HEK293 (cell line): ENCODE data around the gene CRTAC1.

ENCODE experiments used
- CTCF ChIA-PET: fragments of 350-600 bp; formaldehyde crosslinking; extraction: SDS; loops from one replicate; lab custom pipeline; 2021; ENCODE audit warnings: antibody characterized with exemption; lab: Yijun Ruan, JAX
- POLR2A ChIA-PET: fragments of 300-600 bp; formaldehyde crosslinking; extraction: SDS; loops from one replicate; lab custom pipeline; 2020; ENCODE audit warnings: antibody characterized with exemption, inconsistent platforms; lab: Yijun Ruan, JAX
- H3K27ac ChIP-seq: fragments of 200-500 bp; sonication (Bioruptor generic); 2 replicates; pipeline ENCODE4 v1.5.1; 2014; ENCODE audit warnings: low read depth, low read length, control low read depth, inconsistent platforms; ENCODE audit errors: extremely low read depth
- H3K36me3 ChIP-seq, 2 experiments: fragments of 200-500 bp in 1 of 2; sonication (Bioruptor generic) in 1 of 2; 1 replicate in 1 of 2; 2 replicates in 1 of 2; pipeline ENCODE4 v1.5.1; 2014 to 2017; ENCODE audit warnings: inconsistent platforms in 2 of 2, low read length in 2 of 2; ENCODE audit not compliant: control insufficient read depth in 2 of 2, insufficient read depth in 1 of 2
- H3K4me1 ChIP-seq: fragments of 200-500 bp; sonication (Bioruptor generic); 2 replicates; pipeline ENCODE4 v1.5.1; 2014; ENCODE audit warnings: mild to moderate bottlenecking, low read length, inconsistent platforms; ENCODE audit not compliant: control insufficient read depth, insufficient read depth
- H3K4me3 ChIP-seq: 2 replicates; pipeline ENCODE4 v1.5.1; 2011; ENCODE audit warnings: low read depth, mild to moderate bottlenecking, control low read depth, low read length, moderate library complexity
- H3K9me3 ChIP-seq: fragments of 200-500 bp; sonication (Bioruptor generic); 2 replicates; pipeline ENCODE4 v1.5.1; 2014; ENCODE audit warnings: low read depth, low read length, inconsistent platforms; ENCODE audit not compliant: control insufficient read depth, insufficient read depth
- EGR2 ChIP-seq: fragments of 450-650 bp; formaldehyde crosslinking; IDR thresholded peaks from 2 replicates; pipeline ENCODE4 v1.5.1; 2016; ENCODE audit warnings: low read depth, missing biosample characterization, missing genetic modification characterization
- GFI1B ChIP-seq: fragments of 450-650 bp; formaldehyde crosslinking; IDR thresholded peaks from 2 replicates; pipeline ENCODE4 v1.5.1; 2016; ENCODE audit warnings: missing biosample characterization, missing genetic modification characterization
- GLI2 ChIP-seq: fragments of 450-650 bp; formaldehyde crosslinking; IDR thresholded peaks from 2 replicates; pipeline ENCODE4; 2017; ENCODE audit warnings: missing biosample characterization, missing genetic modification characterization, low read depth, borderline replicate concordance
- OSR2 ChIP-seq: fragments of 450-650 bp; formaldehyde crosslinking; IDR thresholded peaks from 2 replicates; pipeline ENCODE4 v1.5.1; 2016; ENCODE audit warnings: missing biosample characterization, missing genetic modification characterization
- PRDM1 ChIP-seq: fragments of 450-650 bp; formaldehyde crosslinking; IDR thresholded peaks from 2 replicates; pipeline ENCODE4; 2016; ENCODE audit warnings: missing biosample characterization, missing genetic modification characterization
- ZNF184 ChIP-seq: fragments of 450-650 bp; IDR thresholded peaks from 2 replicates; pipeline ENCODE4 v1.5.1; 2018; ENCODE audit warnings: missing biosample characterization, mild to moderate bottlenecking, missing genetic modification characterization
- ZNF335 ChIP-seq: fragments of 450-650 bp; formaldehyde crosslinking; conservative IDR thresholded peaks from 2 replicates; pipeline ENCODE4 v1.5.1; 2016; ENCODE audit warnings: missing biosample characterization, missing genetic modification characterization
- ZNF48 ChIP-seq: fragments of 450-650 bp; formaldehyde crosslinking; IDR thresholded peaks from 2 replicates; pipeline ENCODE4 v1.5.1; 2016; ENCODE audit warnings: missing biosample characterization, missing genetic modification characterization
- ZNF530 ChIP-seq: fragments of 450-650 bp; formaldehyde crosslinking; IDR thresholded peaks from 2 replicates; pipeline ENCODE4 v1.5.1; 2016; ENCODE audit warnings: low read depth, missing biosample characterization, missing genetic modification characterization
- ZNF544 ChIP-seq: fragments of 450-650 bp; formaldehyde crosslinking; IDR thresholded peaks from 2 replicates; pipeline ENCODE4 v1.5.0; 2017; ENCODE audit warnings: missing biosample characterization, missing genetic modification characterization
- ZNF600 ChIP-seq: fragments of 450-650 bp; formaldehyde crosslinking; IDR thresholded peaks from 2 replicates; pipeline ENCODE4 v1.5.1; 2016; ENCODE audit warnings: missing biosample characterization, missing genetic modification characterization
- ZNF707 ChIP-seq: fragments of 450-650 bp; formaldehyde crosslinking; IDR thresholded peaks from 2 replicates; pipeline ENCODE4 v1.5.1; 2016; ENCODE audit warnings: missing biosample characterization, missing genetic modification characterization
- TF ChIP-seq, protein P1 (sequence below): fragments of 450-650 bp; formaldehyde crosslinking; optimal IDR thresholded peaks from 2 replicates; pipeline ENCODE3; 2016; ENCODE audit warnings: missing biosample characterization, mild to moderate bottlenecking, missing genetic modification characterization

CRTAC1 gene

DNA sequence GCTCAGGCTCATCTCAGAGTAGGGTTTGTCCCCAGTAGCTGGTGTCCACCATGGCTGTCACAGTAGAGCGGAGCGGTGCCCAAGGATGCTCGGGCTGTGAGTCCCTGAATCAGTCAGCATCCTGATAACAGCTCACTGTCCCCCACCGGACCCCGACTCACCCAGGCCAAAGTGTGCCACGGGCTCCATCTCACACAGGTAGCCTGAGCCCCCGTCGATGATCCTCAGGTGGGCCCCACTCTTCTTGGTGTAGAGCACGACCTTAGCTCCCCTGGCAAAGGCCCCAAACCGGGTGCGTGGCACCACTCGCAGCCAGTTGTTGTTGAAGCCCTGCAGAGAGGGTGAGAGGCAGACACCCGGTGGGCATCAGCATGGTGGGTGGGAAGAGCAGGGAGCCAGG is 135.3 kb downstream of the CRTAC1 start:
- POLR2A ChIA-PET: no interaction called here
- peaks cover 3% of the 10 kb centered on the region; the same call in 1 of the 2 replicates for H3K4me1 ChIP-seq
- H3K27ac ChIP-seq: no peak overlapping the region
- no peaks in the 10 kb centered on the region for H3K36me3 ChIP-seq
- no peaks in the 10 kb centered on the region for H3K9me3 ChIP-seq
- CTCF ChIA-PET: interaction anchor here (1.1 to 2.4 kb wide), 2 partner anchors 20 to 147 kb away, joined by 3 to 6 read pairs; no protein-coding TSS in a partner anchor
- no peak overlapping the region for H3K4me3 ChIP-seq
- TF ChIP-seq ZNF707 (tag by site-specific recombination): no peak
- TF ChIP-seq, protein P1, sequence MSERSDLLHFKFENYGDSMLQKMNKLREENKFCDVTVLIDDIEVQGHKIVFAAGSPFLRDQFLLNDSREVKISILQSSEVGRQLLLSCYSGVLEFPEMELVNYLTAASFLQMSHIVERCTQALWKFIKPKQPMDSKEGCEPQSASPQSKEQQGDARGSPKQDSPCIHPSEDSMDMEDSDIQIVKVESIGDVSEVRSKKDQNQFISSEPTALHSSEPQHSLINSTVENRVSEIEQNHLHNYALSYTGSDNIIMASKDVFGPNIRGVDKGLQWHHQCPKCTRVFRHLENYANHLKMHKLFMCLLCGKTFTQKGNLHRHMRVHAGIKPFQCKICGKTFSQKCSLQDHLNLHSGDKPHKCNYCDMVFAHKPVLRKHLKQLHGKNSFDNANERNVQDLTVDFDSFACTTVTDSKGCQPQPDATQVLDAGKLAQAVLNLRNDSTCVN: no peak
- no peak for TF ChIP-seq GFI1B (tag by site-specific recombination)
- TF ChIP-seq ZNF335 (tag by site-specific recombination): no peak
- TF ChIP-seq ZNF530 (tag by site-specific recombination): no peak
- no peak for TF ChIP-seq EGR2 (tag by site-specific recombination)

DNA sequence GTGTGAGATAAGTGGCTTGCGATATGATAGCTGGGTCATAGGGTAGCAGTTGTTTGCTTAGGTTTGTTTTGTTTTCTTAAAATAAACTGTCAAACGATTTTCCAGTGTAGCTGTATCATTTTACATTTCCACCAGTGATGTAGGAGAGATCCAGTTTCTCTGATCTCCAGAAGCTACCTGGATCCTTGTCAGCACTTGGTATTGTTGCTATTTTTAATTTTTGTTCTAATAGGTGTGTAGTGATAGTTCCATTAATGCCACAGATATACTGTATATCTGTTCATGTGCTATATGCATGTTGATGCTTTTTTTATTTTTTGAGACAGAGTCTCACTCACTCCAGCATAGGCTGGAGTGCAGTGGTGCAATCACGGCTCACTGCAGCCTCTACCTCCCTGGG is 136.3 kb downstream of the CRTAC1 start:
- POLR2A ChIA-PET: interaction anchor here (1.0 kb wide), 1 partner anchor 136 kb away, joined by 3 read pairs; the partner anchor contains the start of gene CRTAC1
- peak; percentile 98 for TF ChIP-seq ZNF184 (tag by site-specific recombination)
- TF ChIP-seq ZNF544 (tag by site-specific recombination): no peak
- TF ChIP-seq OSR2 (tag by site-specific recombination): 0 out of 2 replicates have a peak, but pooled peaks have one; percentile 26
- H3K27ac ChIP-seq: no peak overlapping the region
- H3K4me1 ChIP-seq: peaks cover 10% of the 10 kb centered on the region
- no peaks in the 10 kb centered on the region for H3K9me3 ChIP-seq
- no peak overlapping the region for H3K4me3 ChIP-seq
- CTCF ChIA-PET: interaction anchor here (0.5 to 2.4 kb wide), 7 partner anchors 18 to 257 kb away, joined by 3 to 6 read pairs (median 3); no protein-coding TSS in a partner anchor
- no peaks in the 10 kb centered on the region for H3K36me3 ChIP-seq

DNA sequence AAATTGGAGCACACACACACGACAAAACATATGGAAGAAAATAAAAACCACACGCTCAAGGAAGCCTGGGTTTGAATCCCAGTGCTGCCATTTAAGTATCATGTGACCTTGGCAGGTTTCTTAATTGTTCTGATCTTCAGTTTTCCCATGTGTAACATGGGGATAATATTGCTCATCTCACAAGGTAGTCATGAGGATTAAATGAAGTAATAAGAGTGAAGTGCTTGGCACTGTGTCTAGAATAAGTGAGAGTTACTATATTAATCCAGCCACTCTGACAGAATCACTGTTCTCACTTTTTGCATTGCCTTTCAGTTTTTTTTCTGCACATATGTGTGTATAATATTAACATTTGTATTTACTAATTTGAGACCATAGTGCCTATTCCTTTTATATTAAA is 137.5 kb downstream of the CRTAC1 start:
- ChIA-PET CTCF (interaction anchor here (1.5 kb wide), 1 partner anchor 24 kb away, joined by 4 read pairs; no protein-coding TSS in a partner anchor), POLR2A (interaction anchor here (1.0 kb wide), 1 partner anchor 138 kb away, joined by 3 read pairs; the partner anchor contains the start of gene CRTAC1)
- TF ChIP-seq ZNF707 (tag by site-specific recombination) (no peak), PRDM1 (tag by site-specific recombination) (peak; percentile 55)
- Histone ChIP-seq H3K4me1 (peaks cover 17% of the 10 kb centered on the region), H3K9me3 (no peaks in the 10 kb centered on the region), H3K36me3 (no peaks in the 10 kb centered on the region), H3K27ac (no peak overlapping the region), H3K4me3 (no peak overlapping the region)

DNA sequence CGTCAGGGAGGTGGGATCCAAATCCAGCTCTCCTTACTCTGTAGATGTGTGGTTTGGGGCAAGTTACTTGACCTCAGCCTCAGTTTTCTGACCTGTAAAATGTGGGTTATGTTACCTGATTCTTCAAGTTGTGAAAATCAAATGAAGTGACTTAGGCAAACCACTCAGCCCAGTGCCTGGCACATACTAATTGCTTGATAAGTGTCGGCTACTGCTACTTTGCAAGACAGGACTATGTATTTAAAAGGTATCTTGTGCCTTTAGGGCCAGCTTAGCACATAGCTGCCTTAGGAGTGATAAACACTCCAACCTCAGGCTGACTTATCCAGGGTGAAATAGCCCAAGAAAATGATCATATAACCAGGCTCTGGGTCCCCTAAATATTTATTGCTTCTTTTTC is 137.9 kb downstream of the CRTAC1 start:
- H3K9me3 ChIP-seq: no peaks in the 10 kb centered on the region
- CTCF ChIA-PET: no interaction called here
- H3K36me3 ChIP-seq: no peaks in the 10 kb centered on the region
- H3K4me3 ChIP-seq: no peak overlapping the region
- TF ChIP-seq ZNF600 (tag by site-specific recombination) (no peak), ZNF48 (tag by site-specific recombination) (no peak), GLI2 (tag by site-specific recombination) (no peak), OSR2 (tag by site-specific recombination) (0 out of 2 replicates have a peak, but pooled peaks have one; percentile 11)
- H3K27ac ChIP-seq: no peak overlapping the region
- POLR2A ChIA-PET: no interaction called here
- peaks cover 17% of the 10 kb centered on the region for H3K4me1 ChIP-seq
